H1 (cell line): ENCODE data around the gene CUX1. TPM values are rescaled to one million over a fixed set of nuclear protein-coding genes. Genes with fewer than 3 reads are reported as not detected.

ENCODE experiments used
- CTCF ChIA-PET: fragments of 300-600 bp; sonication (Branson Sonifier 250); formaldehyde crosslinking; loops from one replicate; lab custom pipeline; 2021; ENCODE audit not compliant: partially characterized antibody; lab: Charles Lee
- POLR2A ChIA-PET: fragments of 300-600 bp; sonication (Branson Sonifier 250); formaldehyde crosslinking; loops from one replicate; lab custom pipeline; 2021; ENCODE audit warnings: inconsistent platforms; ENCODE audit not compliant: partially characterized antibody; lab: Charles Lee
- DNase-seq, 2 experiments: peaks; one replicate each; pipeline versions ENCODE4 v3.0.0 to v3.0.0-alpha.2; 2010 to 2022; ENCODE audit warnings: low spot score in 2 of 2, low read depth in 1 of 2, mixed read lengths in 1 of 2
- FAIRE-seq: peaks from 2 replicates; lab custom pipeline; 2011; peaks lifted over from hg19 to GRCh38; lab: Jason Lieb, UNC
- H2AFZ ChIP-seq: 2 replicates; pipeline ENCODE4 v1.8.1; 2012; ENCODE audit warnings: low read length, inconsistent platforms
- H2AK5ac ChIP-seq: 2 replicates; pipeline ENCODE4 v1.6.1; 2013; ENCODE audit warnings: low read depth, low read length
- H2BK120ac ChIP-seq: replicated peaks from 2 replicates; pipeline ENCODE3; 2013; ENCODE audit warnings: low read depth, low read length, inconsistent platforms
- H2BK12ac ChIP-seq: 2 replicates; pipeline ENCODE4 v1.6.1; 2013; ENCODE audit warnings: low read depth, low read length
- H2BK15ac ChIP-seq: 2 replicates; pipeline ENCODE4 v1.6.1; 2013; ENCODE audit warnings: low read length
- H2BK20ac ChIP-seq: 2 replicates; pipeline ENCODE4 v1.6.1; 2013; ENCODE audit warnings: low read length
- H2BK5ac ChIP-seq: 2 replicates; pipeline ENCODE4 v1.6.1; 2013; ENCODE audit warnings: low read depth, low read length
- H3K14ac ChIP-seq: 2 replicates; pipeline ENCODE4 v1.6.1; 2013; ENCODE audit warnings: inconsistent platforms; ENCODE audit not compliant: insufficient read length
- H3K18ac ChIP-seq: 2 replicates; pipeline ENCODE4 v1.6.1; 2013; ENCODE audit warnings: low read length; ENCODE audit errors: extremely low read depth
- H3K23ac ChIP-seq: 2 replicates; pipeline ENCODE4 v1.6.1; 2013; ENCODE audit warnings: inconsistent platforms; ENCODE audit not compliant: insufficient read length
- H3K23me2 ChIP-seq: 2 replicates; pipeline ENCODE4 v1.6.1; 2013; ENCODE audit warnings: low read depth, low read length
- H3K27ac ChIP-seq: 2 replicates; pipeline ENCODE4 v1.6.1; 2011; ENCODE audit warnings: low read depth, low read length, inconsistent platforms
- H3K27me3 ChIP-seq, 4 experiments: replicated peaks in 1 of 4; 1 replicate in 1 of 4; 2 replicates in 3 of 4; pipeline versions ENCODE4 v1.6.1 to v1.8.1; 2011 to 2013; ENCODE audit warnings: low read length in 3 of 4, mild to moderate bottlenecking in 3 of 4, inconsistent platforms in 2 of 4, mixed read lengths in 2 of 4, moderate library complexity in 1 of 4; ENCODE audit not compliant: control insufficient read depth in 3 of 4, insufficient read depth in 3 of 4; ENCODE audit errors: extremely low read depth in 1 of 4
- H3K36me3 ChIP-seq, 4 experiments: 2 replicates each; pipeline versions ENCODE4 v1.6.1 to v1.8.1; 2011 to 2013; ENCODE audit warnings: mild to moderate bottlenecking in 4 of 4, low read length in 3 of 4, moderate library complexity in 2 of 4, control low read depth in 1 of 4, inconsistent platforms in 1 of 4; ENCODE audit not compliant: insufficient read depth in 4 of 4, control insufficient read depth in 2 of 4
- H3K4ac ChIP-seq: replicated peaks from 2 replicates; pipeline ENCODE3; 2013; ENCODE audit warnings: low read length, low read depth, mixed read lengths, inconsistent platforms; ENCODE audit not compliant: insufficient read length
- H3K4me1 ChIP-seq, 4 experiments: replicated peaks in 1 of 4; 1 replicate in 1 of 4; 2 replicates in 3 of 4; pipeline versions ENCODE4 v1.6.1 to v1.8.1; 2011 to 2013; ENCODE audit warnings: low read length in 3 of 4, inconsistent platforms in 2 of 4, mixed read lengths in 1 of 4; ENCODE audit not compliant: insufficient read depth in 4 of 4, control insufficient read depth in 3 of 4
- H3K4me2 ChIP-seq, 2 experiments: 2 replicates each; pipeline versions ENCODE4 v1.6.1 to v1.8.1; 2011 to 2013; ENCODE audit warnings: low read depth in 2 of 2, low read length in 2 of 2, control low read depth in 1 of 2, inconsistent platforms in 1 of 2, mild to moderate bottlenecking in 1 of 2; ENCODE audit not compliant: insufficient read depth in 1 of 2
- H3K4me3 ChIP-seq, 4 experiments: fragments of 200-600, 300-600 bp in 1 of 4; sonication (generic), shearing (Covaris generic), sonication (Bioruptor Twin) in 1 of 4; 2 replicates each; pipeline versions ENCODE4 v1.5.1 to v1.8.1; 2011 to 2016; ENCODE audit warnings: low read length in 4 of 4, low read depth in 3 of 4, control low read depth in 2 of 4, inconsistent platforms in 2 of 4, mild to moderate bottlenecking in 2 of 4, mixed read lengths in 1 of 4, moderate library complexity in 1 of 4; ENCODE audit not compliant: insufficient read depth in 2 of 4; ENCODE audit errors: extremely low read depth in 1 of 4
- H3K56ac ChIP-seq: replicated peaks from 2 replicates; pipeline ENCODE3; 2013; ENCODE audit warnings: low read depth, mild to moderate bottlenecking, mixed read lengths, low read length, inconsistent platforms; ENCODE audit not compliant: insufficient read length
- H3K79me1 ChIP-seq: 2 replicates; pipeline ENCODE4 v1.6.1; 2013; ENCODE audit warnings: low read depth, low read length, control low read depth
- H3K79me2 ChIP-seq, 2 experiments: 2 replicates each; pipeline versions ENCODE4 v1.6.1 to v1.8.1; 2012 to 2013; ENCODE audit warnings: low read length in 2 of 2, mild to moderate bottlenecking in 2 of 2, inconsistent platforms in 1 of 2; ENCODE audit not compliant: insufficient read depth in 2 of 2, control insufficient read depth in 1 of 2
- H3K9ac ChIP-seq, 4 experiments: replicated peaks in 1 of 4; 1 replicate in 1 of 4; 2 replicates in 3 of 4; pipeline versions ENCODE4 v1.6.1 to v1.8.1; 2011 to 2013; ENCODE audit warnings: low read depth in 3 of 4, low read length in 3 of 4, control low read depth in 2 of 4, mild to moderate bottlenecking in 2 of 4, moderate library complexity in 2 of 4, inconsistent platforms in 1 of 4; ENCODE audit errors: extremely low read depth in 1 of 4
- H3K9me3 ChIP-seq, 2 experiments: 2 replicates each; pipeline versions ENCODE4 v1.6.1 to v1.8.1; 2012 to 2013; ENCODE audit warnings: mild to moderate bottlenecking in 2 of 2, moderate library complexity in 2 of 2, control low read depth in 1 of 2, inconsistent platforms in 1 of 2, low read depth in 1 of 2, low read length in 1 of 2, mixed read lengths in 1 of 2; ENCODE audit not compliant: insufficient read depth in 2 of 2
- H4K20me1 ChIP-seq, 2 experiments: replicated peaks in 1 of 2; 2 replicates each; pipeline versions ENCODE3 to v1.8.1; 2011 to 2013; ENCODE audit warnings: inconsistent platforms in 2 of 2, low read length in 2 of 2, mild to moderate bottlenecking in 1 of 2; ENCODE audit not compliant: insufficient read depth in 2 of 2, control insufficient read depth in 1 of 2
- H4K5ac ChIP-seq: 2 replicates; pipeline ENCODE4 v1.6.1; 2013; ENCODE audit warnings: low read length, low read depth, mixed read lengths, inconsistent platforms; ENCODE audit not compliant: insufficient read length
- H4K8ac ChIP-seq: 2 replicates; pipeline ENCODE4 v1.8.0; 2013; ENCODE audit warnings: mild to moderate bottlenecking, moderate library complexity, low read length, inconsistent platforms; ENCODE audit not compliant: insufficient read depth; ENCODE audit errors: extremely low read depth
- H4K91ac ChIP-seq: replicated peaks from 2 replicates; pipeline ENCODE3; 2013; ENCODE audit warnings: low read length, mixed read lengths, inconsistent platforms; ENCODE audit not compliant: insufficient read length
- BCL11A ChIP-seq, 2 experiments: IDR thresholded peaks; one replicate each; pipeline ENCODE4 v1.6.1; 2011; ENCODE audit warnings: low read depth in 2 of 2, low read length in 2 of 2, mild to moderate bottlenecking in 2 of 2
- CBX8 ChIP-seq: fragments of 300-800, 300-1000 bp; sonication (generic); IDR thresholded peaks from 2 replicates; pipeline ENCODE4 v1.7.1; 2016; ENCODE audit warnings: low read depth, low read length, borderline replicate concordance
- CHD1 ChIP-seq: IDR thresholded peaks from 2 replicates; pipeline ENCODE4 v1.6.1; 2012; ENCODE audit warnings: low read depth, low read length, improper control_type of control experiment
- CREB1 ChIP-seq: IDR thresholded peaks from 2 replicates; pipeline ENCODE4 v1.6.1; 2012; ENCODE audit warnings: inconsistent platforms
- HDAC2 ChIP-seq, 2 experiments: fragments of 300-600 bp in 1 of 2; sonication (generic) in 1 of 2; IDR thresholded peaks; 2 replicates each; pipeline ENCODE4 v1.6.1; 2011 to 2012; ENCODE audit warnings: low read depth in 2 of 2, low read length in 2 of 2, mild to moderate bottlenecking in 2 of 2, moderate library complexity in 2 of 2, borderline replicate concordance in 1 of 2, inconsistent platforms in 1 of 2
- HDAC6 ChIP-seq: IDR thresholded peaks from one replicate; pipeline ENCODE4 v1.7.1; 2012; ENCODE audit warnings: low read depth, mild to moderate bottlenecking, inconsistent platforms, low read length, moderate library complexity
- RBBP5 ChIP-seq: IDR thresholded peaks from 2 replicates; pipeline ENCODE4 v1.7.1; 2012; ENCODE audit warnings: low read depth, mild to moderate bottlenecking, inconsistent platforms, low read length, moderate library complexity, borderline replicate concordance
- SP1 ChIP-seq: IDR thresholded peaks from 2 replicates; pipeline ENCODE4 v1.6.1; 2011; ENCODE audit warnings: low read depth, low read length
- SP2 ChIP-seq: IDR thresholded peaks from 2 replicates; pipeline ENCODE4 v1.6.1; 2012; ENCODE audit warnings: mild to moderate bottlenecking, low read length, inconsistent platforms
- TAF1 ChIP-seq: IDR thresholded peaks from 2 replicates; pipeline ENCODE4 v1.6.1; 2011; ENCODE audit warnings: mild to moderate bottlenecking, low read depth, low read length
- WGBS, 2 experiments: shearing (Covaris generic) in 1 of 2; methylation state at CpG; one replicate each; pipeline versions ENCODE4 v1.1.6 to v1.1.7; 2013 to 2015; ENCODE audit warnings: low lambda C conversion rate in 2 of 2, mixed read lengths in 2 of 2, inconsistent platforms in 1 of 2, low coverage in 1 of 2, missing lambda C conversion rate in 1 of 2; ENCODE audit not compliant: insufficient replicate concordance in 2 of 2, insufficient coverage in 1 of 2, insufficient read length in 1 of 2; ENCODE audit errors: extremely low coverage in 1 of 2, missing lambda C conversion rate in 1 of 2; 5-methylcytosine and 5-hydroxymethylcytosine counted together
- polyA plus RNA-seq, 7 experiments: library from polyadenylated mRNA; depleted of rRNA in 3 of 7; stranded (reverse) in 5 of 7; unstranded in 2 of 7; fragments of >200 nt in 5 of 7; fragments of 200-250 nt in 2 of 7; gene quantifications; 1 replicate in 5 of 7; 2 replicates in 1 of 7; 4 replicates in 1 of 7; pipeline versions ENCODE4 v1.2.1 to v1.2.3, GENCODE V29; 2011 to 2013; ENCODE audit warnings: missing spikeins in 2 of 7, mixed read lengths in 2 of 7
- total RNA-seq: library from RNA; stranded (reverse); fragmentation: NEBNext Ultra II Directional; extraction: Animal tissue kit (Norgen Biotek cat#: 25700); gene quantifications from 2 replicates; pipeline ENCODE4 v1.2.1, GENCODE V29; 2021
- TF ChIP-seq, protein P1 (sequence below): IDR thresholded peaks from 2 replicates; pipeline ENCODE4 v1.6.1; 2012; ENCODE audit warnings: inconsistent platforms

CUX1 gene
- total and polyA plus RNA-seq, 2 of the 8 experiments (the other 6 are each of a cell fraction or from before 2014, with no cell fraction given): 21.6 to 65.9 TPM

DNA sequence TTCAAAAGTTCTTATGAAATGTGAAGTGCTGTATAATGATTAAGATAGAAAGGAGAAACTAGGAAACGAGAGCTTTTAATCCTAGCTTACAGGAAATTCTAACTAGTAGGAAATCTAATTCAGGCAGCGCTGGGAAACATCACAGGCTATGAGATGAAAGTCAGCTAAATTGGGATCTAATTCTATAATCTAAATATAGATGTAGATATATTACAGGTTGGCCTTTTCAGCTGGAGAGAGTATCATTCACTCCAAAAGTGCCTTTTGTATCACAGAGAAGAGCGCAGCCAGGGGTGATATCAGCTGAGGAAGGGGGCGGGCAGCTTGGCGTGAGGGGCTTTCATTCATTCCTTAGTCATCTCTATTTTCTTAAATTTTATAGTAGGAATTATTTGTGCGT is 157.0 kb downstream of the CUX1 start:
- Histone ChIP-seq H3K14ac (no peak overlapping the region), H2BK20ac (no peak overlapping the region), H3K9me3 (no peaks in the 10 kb centered on the region), H3K9ac (no peak overlapping the region), H3K79me1 (peaks cover 12% of the 10 kb centered on the region; the same call in 1 of the 2 replicates), H2AK5ac (no peak overlapping the region), H3K18ac (no peak overlapping the region), H3K36me3 (no peaks in the 10 kb centered on the region), H3K23ac (no peak overlapping the region), H2BK120ac (no peak overlapping the region), H2AFZ (no peak overlapping the region), H3K23me2 (no peaks in the 10 kb centered on the region), H2BK5ac (no peak overlapping the region), H2BK15ac (no peak overlapping the region), H3K79me2 (peaks cover 0 to 38% of the 10 kb centered on the region in 2 experiments; a peak in 1 of 4 replicates), H2BK12ac (no peak overlapping the region), H3K27ac (no peak overlapping the region), H4K8ac (no peak overlapping the region), H4K5ac (no peak overlapping the region), H4K91ac (no peak overlapping the region), H3K56ac (no peak overlapping the region), H3K4me3 (no peak overlapping the region), H3K4me2 (no peak overlapping the region), H3K4ac (no peak overlapping the region), H4K20me1 (peaks cover 2 to 4% of the 10 kb centered on the region in 2 experiments), H3K27me3 (no peaks in the 10 kb centered on the region), H3K4me1 (peaks cover 0 to 3% (median 0%) of the 10 kb centered on the region in 4 experiments; a peak in 2 of 7 replicates)
- DNase-seq: no peak
- WGBS, 2 experiments: 93% methylated on average over 6 of the region's 6 CpGs; no CpG with 5 or more reads in 1 of the 2 experiments
- POLR2A ChIA-PET: no interaction called here
- TF ChIP-seq RBBP5 (no peak), TAF1 (no peak), BCL11A (IDR thresholded peaks at IDR 0.05; ENCODE audit: low read depth in 2 of 2, low read length in 2 of 2) (no peak), CHD1 (no peak), HDAC6 (no peak), CBX8 (no peak), CREB1 (no peak), HDAC2 (IDR thresholded peaks at IDR 0.05; ENCODE audit: borderline replicate concordance in 1 of 2, low read depth in 2 of 2, low read length in 2 of 2) (no peak), SP2 (no peak), SP1 (no peak)
- TF ChIP-seq, protein P1, sequence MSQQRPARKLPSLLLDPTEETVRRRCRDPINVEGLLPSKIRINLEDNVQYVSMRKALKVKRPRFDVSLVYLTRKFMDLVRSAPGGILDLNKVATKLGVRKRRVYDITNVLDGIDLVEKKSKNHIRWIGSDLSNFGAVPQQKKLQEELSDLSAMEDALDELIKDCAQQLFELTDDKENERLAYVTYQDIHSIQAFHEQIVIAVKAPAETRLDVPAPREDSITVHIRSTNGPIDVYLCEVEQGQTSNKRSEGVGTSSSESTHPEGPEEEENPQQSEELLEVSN: no peak
- FAIRE-seq: no peak
- CTCF ChIA-PET: interaction anchor here (0.6 kb wide), 1 partner anchor 396 kb away, joined by 4 read pairs; no protein-coding TSS in a partner anchor
